PC-3 (cell line): ENCODE results near the gene CD248.

Experiments used
- EZH2 ChIP-seq: fragments of 300-600 bp; sonication (generic); IDR thresholded peaks from one replicate; pipeline ENCODE4 v1.6.1; 2017; ENCODE audit warnings: antibody characterized with exemption, mild to moderate bottlenecking, low read length; ENCODE audit not compliant: unreplicated experiment
- TF ChIP-seq, protein P1 (sequence below): fragments of 300-600 bp; sonication (generic); conservative IDR thresholded peaks from 2 replicates; pipeline ENCODE4 v1.5.1; 2017; ENCODE audit warnings: antibody characterized with exemption, low read depth, mild to moderate bottlenecking, low read length

DNA sequence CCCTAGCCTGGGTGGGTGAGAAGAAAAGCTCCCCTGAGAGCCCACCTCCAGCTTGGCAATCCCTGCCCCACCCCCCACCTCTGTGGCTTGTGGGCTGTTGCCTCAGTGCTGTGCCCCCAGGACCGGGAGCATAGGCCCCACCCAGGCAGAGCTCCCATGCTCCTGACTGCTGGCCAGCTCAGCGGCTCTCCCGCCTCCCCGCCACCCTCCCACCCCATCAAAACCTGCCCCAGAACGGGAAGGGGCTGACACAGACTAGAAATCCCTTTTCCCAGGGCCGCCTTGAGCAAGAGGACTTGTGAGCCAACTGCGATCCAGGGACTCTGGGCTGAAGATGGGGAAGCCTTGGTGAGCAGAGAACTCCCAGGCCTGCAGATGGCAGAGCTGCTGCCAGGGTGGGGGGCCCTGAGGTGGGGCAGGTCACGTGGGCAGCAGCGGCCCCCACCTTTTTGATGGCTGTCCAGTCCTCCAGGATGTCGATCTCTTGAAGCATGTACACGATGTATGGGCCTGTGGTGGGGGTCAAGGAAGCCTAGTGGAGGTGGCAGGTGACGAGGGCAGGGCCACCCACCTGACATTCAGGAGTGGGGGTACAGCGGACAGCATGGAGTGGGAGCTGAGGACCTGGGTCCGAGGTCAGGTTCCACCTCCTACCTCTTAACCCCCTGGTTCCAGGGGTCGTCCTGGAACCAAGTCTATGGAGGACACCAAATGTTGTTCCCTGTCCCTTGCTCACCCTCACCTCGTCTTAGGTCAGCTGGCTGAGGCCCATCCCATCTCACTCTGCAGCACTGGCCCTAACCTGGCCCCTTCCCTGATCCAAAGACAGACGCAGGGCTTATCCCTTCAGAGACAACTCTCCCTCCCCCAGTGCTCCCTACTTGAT, 21.7 kb upstream of the CD248 start:
- TF ChIP-seq, protein P1, sequence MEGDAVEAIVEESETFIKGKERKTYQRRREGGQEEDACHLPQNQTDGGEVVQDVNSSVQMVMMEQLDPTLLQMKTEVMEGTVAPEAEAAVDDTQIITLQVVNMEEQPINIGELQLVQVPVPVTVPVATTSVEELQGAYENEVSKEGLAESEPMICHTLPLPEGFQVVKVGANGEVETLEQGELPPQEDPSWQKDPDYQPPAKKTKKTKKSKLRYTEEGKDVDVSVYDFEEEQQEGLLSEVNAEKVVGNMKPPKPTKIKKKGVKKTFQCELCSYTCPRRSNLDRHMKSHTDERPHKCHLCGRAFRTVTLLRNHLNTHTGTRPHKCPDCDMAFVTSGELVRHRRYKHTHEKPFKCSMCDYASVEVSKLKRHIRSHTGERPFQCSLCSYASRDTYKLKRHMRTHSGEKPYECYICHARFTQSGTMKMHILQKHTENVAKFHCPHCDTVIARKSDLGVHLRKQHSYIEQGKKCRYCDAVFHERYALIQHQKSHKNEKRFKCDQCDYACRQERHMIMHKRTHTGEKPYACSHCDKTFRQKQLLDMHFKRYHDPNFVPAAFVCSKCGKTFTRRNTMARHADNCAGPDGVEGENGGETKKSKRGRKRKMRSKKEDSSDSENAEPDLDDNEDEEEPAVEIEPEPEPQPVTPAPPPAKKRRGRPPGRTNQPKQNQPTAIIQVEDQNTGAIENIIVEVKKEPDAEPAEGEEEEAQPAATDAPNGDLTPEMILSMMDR: no peak
- no peak for TF ChIP-seq EZH2
